SK-N-SH (cell line): ENCODE data around the gene WDHD1. TPM values are rescaled to one million over a fixed set of nuclear protein-coding genes. Genes with fewer than 3 reads are reported as not detected.

Source experiments
- FOSL2 ChIP-seq: IDR thresholded peaks from 2 replicates; pipeline ENCODE4 v1.4.0; 2012; ENCODE audit warnings: low read depth, mild to moderate bottlenecking, moderate library complexity, borderline replicate concordance
- FOXJ3 ChIP-seq: sonication (generic); formaldehyde crosslinking; IDR thresholded peaks from 2 replicates; pipeline ENCODE4 v1.5.1; 2020; ENCODE audit warnings: mild to moderate bottlenecking, missing genetic modification reagents
- FOXM1 ChIP-seq: IDR thresholded peaks from 2 replicates; pipeline ENCODE4 v1.4.0; 2012; ENCODE audit warnings: low read depth, mild to moderate bottlenecking
- GABPA ChIP-seq: IDR thresholded peaks from 2 replicates; pipeline ENCODE4 v1.4.0; 2012; ENCODE audit warnings: low read depth, mild to moderate bottlenecking
- GATA2 ChIP-seq: sonication (generic); formaldehyde crosslinking; IDR thresholded peaks from 2 replicates; pipeline ENCODE4 v1.5.0; 2020; ENCODE audit warnings: mild to moderate bottlenecking, missing genetic modification reagents
- JUND ChIP-seq: IDR thresholded peaks from 2 replicates; pipeline ENCODE4 v1.4.0; 2012
- MEF2A ChIP-seq: IDR thresholded peaks from 2 replicates; pipeline ENCODE4 v1.4.0; 2012; ENCODE audit warnings: low read depth, borderline replicate concordance
- NFIC ChIP-seq: IDR thresholded peaks from 2 replicates; pipeline ENCODE4 v1.4.0; 2012; ENCODE audit warnings: borderline replicate concordance
- POLR2AphosphoS5 ChIP-seq: IDR thresholded peaks from 2 replicates; pipeline ENCODE4 v1.6.1; 2012; ENCODE audit warnings: low read depth, low read length
- RAD21 ChIP-seq: IDR thresholded peaks from 2 replicates; pipeline ENCODE4 v1.6.1; 2012; ENCODE audit warnings: mild to moderate bottlenecking, low read length
- RCOR1 ChIP-seq: fragments of 150-350 bp; IDR thresholded peaks from 2 replicates; pipeline ENCODE4 v1.6.1; 2017; ENCODE audit warnings: antibody characterized with exemption, low read length
- RXRA ChIP-seq: IDR thresholded peaks from 2 replicates; pipeline ENCODE4 v1.4.0; 2012; ENCODE audit warnings: low read depth, mild to moderate bottlenecking, borderline replicate concordance
- SMC3 ChIP-seq: IDR thresholded peaks from 2 replicates; pipeline ENCODE4 v1.6.1; 2012; ENCODE audit warnings: low read depth, low read length, improper control_type of control experiment
- TAF1 ChIP-seq: IDR thresholded peaks from 2 replicates; pipeline ENCODE4 v1.6.1; 2012; ENCODE audit warnings: low read depth, mild to moderate bottlenecking, low read length, moderate library complexity, borderline replicate concordance
- TEAD4 ChIP-seq: IDR thresholded peaks from 2 replicates; pipeline ENCODE4 v1.4.0; 2012; ENCODE audit warnings: mild to moderate bottlenecking, borderline replicate concordance; ENCODE audit not compliant: insufficient read depth
- YY1 ChIP-seq: IDR thresholded peaks from 2 replicates; pipeline ENCODE4 v1.4.0; 2012; ENCODE audit warnings: low read depth, mild to moderate bottlenecking
- polyA plus RNA-seq, 3 experiments: library from polyadenylated mRNA; depleted of rRNA; stranded (reverse); fragments of >200 nt; gene quantifications; 2 replicates each; pipeline ENCODE4 v1.2.3, GENCODE V29; 2012
- TF ChIP-seq, protein P1 (sequence below): IDR thresholded peaks from 2 replicates; pipeline ENCODE4 v1.4.0; 2012; ENCODE audit warnings: low read depth, borderline replicate concordance
- TF ChIP-seq, protein P2 (sequence below): fragments of 150-350 bp; IDR thresholded peaks from 2 replicates; pipeline ENCODE4 v1.6.1; 2017; ENCODE audit warnings: antibody characterized with exemption, low read length, low read depth, borderline replicate concordance
- TF ChIP-seq, protein P3 (sequence below): IDR thresholded peaks from 2 replicates; pipeline ENCODE4 v1.4.0; 2012; ENCODE audit warnings: low read depth
- TF ChIP-seq, protein P4 (sequence below): IDR thresholded peaks from 2 replicates; pipeline ENCODE4 v1.6.1; 2012; ENCODE audit warnings: mild to moderate bottlenecking, low read depth, low read length, moderate library complexity
- TF ChIP-seq, protein P5 (sequence below): IDR thresholded peaks from 2 replicates; pipeline ENCODE4 v1.4.0; 2012; ENCODE audit warnings: low read depth, borderline replicate concordance

The WDHD1 gene
- polyA plus RNA-seq, 1 of the 3 experiments (the other 2 are of a cell fraction): 2.9 TPM

GRCh38 chr14:55051423-55052268, 24.7 kb upstream of the WDHD1 start, which contains the start of gene MAPK1IP1L (continued):
- TF ChIP-seq, protein P1, sequence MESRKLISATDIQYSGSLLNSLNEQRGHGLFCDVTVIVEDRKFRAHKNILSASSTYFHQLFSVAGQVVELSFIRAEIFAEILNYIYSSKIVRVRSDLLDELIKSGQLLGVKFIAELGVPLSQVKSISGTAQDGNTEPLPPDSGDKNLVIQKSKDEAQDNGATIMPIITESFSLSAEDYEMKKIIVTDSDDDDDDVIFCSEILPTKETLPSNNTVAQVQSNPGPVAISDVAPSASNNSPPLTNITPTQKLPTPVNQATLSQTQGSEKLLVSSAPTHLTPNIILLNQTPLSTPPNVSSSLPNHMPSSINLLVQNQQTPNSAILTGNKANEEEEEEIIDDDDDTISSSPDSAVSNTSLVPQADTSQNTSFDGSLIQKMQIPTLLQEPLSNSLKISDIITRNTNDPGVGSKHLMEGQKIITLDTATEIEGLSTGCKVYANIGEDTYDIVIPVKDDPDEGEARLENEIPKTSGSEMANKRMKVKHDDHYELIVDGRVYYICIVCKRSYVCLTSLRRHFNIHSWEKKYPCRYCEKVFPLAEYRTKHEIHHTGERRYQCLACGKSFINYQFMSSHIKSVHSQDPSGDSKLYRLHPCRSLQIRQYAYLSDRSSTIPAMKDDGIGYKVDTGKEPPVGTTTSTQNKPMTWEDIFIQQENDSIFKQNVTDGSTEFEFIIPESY: no peak
- TF ChIP-seq FOSL2 (no peak), GABPA (peak; percentile 82), RXRA (no peak), FOXM1 (no peak; the same call in 1 of the 2 replicates), RCOR1 (peak; percentile 73), FOXJ3 (CRISPR knock-in tag) (no peak), SMC3 (peak; percentile 58), TEAD4 (no peak), POLR2AphosphoS5 (peak; percentile 93), RAD21 (peak; percentile 58), GATA2 (CRISPR knock-in tag) (no peak), JUND (no peak), MEF2A (no peak), TAF1 (peak; percentile 85; the same call in 1 of the 2 replicates), YY1 (peak; percentile 43; the same call in 1 of the 2 replicates), NFIC (no peak; the same call in 1 of the 2 replicates)
- TF ChIP-seq, protein P2, sequence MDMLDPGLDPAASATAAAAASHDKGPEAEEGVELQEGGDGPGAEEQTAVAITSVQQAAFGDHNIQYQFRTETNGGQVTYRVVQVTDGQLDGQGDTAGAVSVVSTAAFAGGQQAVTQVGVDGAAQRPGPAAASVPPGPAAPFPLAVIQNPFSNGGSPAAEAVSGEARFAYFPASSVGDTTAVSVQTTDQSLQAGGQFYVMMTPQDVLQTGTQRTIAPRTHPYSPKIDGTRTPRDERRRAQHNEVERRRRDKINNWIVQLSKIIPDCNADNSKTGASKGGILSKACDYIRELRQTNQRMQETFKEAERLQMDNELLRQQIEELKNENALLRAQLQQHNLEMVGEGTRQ: no peak
- TF ChIP-seq, protein P3, sequence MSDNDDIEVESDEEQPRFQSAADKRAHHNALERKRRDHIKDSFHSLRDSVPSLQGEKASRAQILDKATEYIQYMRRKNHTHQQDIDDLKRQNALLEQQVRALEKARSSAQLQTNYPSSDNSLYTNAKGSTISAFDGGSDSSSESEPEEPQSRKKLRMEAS: peak; percentile 87
- TF ChIP-seq, protein P4, sequence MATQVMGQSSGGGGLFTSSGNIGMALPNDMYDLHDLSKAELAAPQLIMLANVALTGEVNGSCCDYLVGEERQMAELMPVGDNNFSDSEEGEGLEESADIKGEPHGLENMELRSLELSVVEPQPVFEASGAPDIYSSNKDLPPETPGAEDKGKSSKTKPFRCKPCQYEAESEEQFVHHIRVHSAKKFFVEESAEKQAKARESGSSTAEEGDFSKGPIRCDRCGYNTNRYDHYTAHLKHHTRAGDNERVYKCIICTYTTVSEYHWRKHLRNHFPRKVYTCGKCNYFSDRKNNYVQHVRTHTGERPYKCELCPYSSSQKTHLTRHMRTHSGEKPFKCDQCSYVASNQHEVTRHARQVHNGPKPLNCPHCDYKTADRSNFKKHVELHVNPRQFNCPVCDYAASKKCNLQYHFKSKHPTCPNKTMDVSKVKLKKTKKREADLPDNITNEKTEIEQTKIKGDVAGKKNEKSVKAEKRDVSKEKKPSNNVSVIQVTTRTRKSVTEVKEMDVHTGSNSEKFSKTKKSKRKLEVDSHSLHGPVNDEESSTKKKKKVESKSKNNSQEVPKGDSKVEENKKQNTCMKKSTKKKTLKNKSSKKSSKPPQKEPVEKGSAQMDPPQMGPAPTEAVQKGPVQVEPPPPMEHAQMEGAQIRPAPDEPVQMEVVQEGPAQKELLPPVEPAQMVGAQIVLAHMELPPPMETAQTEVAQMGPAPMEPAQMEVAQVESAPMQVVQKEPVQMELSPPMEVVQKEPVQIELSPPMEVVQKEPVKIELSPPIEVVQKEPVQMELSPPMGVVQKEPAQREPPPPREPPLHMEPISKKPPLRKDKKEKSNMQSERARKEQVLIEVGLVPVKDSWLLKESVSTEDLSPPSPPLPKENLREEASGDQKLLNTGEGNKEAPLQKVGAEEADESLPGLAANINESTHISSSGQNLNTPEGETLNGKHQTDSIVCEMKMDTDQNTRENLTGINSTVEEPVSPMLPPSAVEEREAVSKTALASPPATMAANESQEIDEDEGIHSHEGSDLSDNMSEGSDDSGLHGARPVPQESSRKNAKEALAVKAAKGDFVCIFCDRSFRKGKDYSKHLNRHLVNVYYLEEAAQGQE: peak; percentile 58; the same call in 1 of the 2 replicates
- TF ChIP-seq, protein P5, sequence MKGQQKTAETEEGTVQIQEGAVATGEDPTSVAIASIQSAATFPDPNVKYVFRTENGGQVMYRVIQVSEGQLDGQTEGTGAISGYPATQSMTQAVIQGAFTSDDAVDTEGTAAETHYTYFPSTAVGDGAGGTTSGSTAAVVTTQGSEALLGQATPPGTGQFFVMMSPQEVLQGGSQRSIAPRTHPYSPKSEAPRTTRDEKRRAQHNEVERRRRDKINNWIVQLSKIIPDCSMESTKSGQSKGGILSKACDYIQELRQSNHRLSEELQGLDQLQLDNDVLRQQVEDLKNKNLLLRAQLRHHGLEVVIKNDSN: no peak
